Gastroesophageal sphincter (tissue), 4 donors: ENCODE data around the gene LY6G5C. TPM values are rescaled to one million over a fixed set of nuclear protein-coding genes. Genes with fewer than 3 reads are reported as not detected.

ENCODE experiments used
- ATAC-seq: fragments of 150-250 bp; one replicate; pipeline ENCODE4 v1.9.1; 2016; ENCODE audit warnings: mild to moderate bottlenecking, moderate library complexity
- H3K27ac ChIP-seq, 4 donors: fragments of 200-600 bp; sonication (generic) in 3 of 4; 1 replicate in 3 of 4; 2 replicates in 1 of 4; pipeline ENCODE4 v1.5.1; 2016 to 2019
- H3K27me3 ChIP-seq: fragments of 200-600 bp; sonication (generic); one replicate; pipeline ENCODE4 v1.5.1; 2019
- H3K36me3 ChIP-seq, 2 donors: fragments of 200-600 bp; sonication (generic); one replicate each; pipeline ENCODE4 v1.5.1; 2019; ENCODE audit warnings: control low read depth in 1 of 2
- H3K4me1 ChIP-seq, 3 donors: fragments of 200-600 bp; sonication (generic); 1 replicate in 2 of 3; 2 replicates in 1 of 3; pipeline ENCODE4 v1.5.1; 2016 to 2019; ENCODE audit warnings: control low read depth in 2 of 3
- H3K4me3 ChIP-seq, 2 donors: fragments of 200-600 bp; sonication (generic); one replicate each; pipeline ENCODE4 v1.5.1; 2019; ENCODE audit warnings: mild to moderate bottlenecking in 1 of 2, moderate library complexity in 1 of 2
- H3K9me3 ChIP-seq, 3 donors: fragments of 200-600 bp; sonication (generic); one replicate each; pipeline ENCODE4 v1.5.1; 2017 to 2019; ENCODE audit warnings: control low read depth in 2 of 3
- EP300 ChIP-seq: sonication (generic); formaldehyde crosslinking; IDR thresholded peaks from one replicate; pipeline ENCODE4 v1.6.1; 2017; ENCODE audit warnings: antibody characterized with exemption, mild to moderate bottlenecking
- POLR2A ChIP-seq, 2 donors: fragments of 450-650 bp; IDR thresholded peaks; one replicate each; pipeline ENCODE4 v1.6.1; 2017; ENCODE audit warnings: antibody characterized with exemption in 2 of 2, mild to moderate bottlenecking in 2 of 2, moderate library complexity in 1 of 2
- POLR2AphosphoS5 ChIP-seq: sonication (generic); formaldehyde crosslinking; IDR thresholded peaks from one replicate; pipeline ENCODE4 v1.6.1; 2017; ENCODE audit warnings: antibody characterized with exemption
- WGBS, 2 donors: methylation state at CpG; one replicate each; pipeline ENCODE4 v1.1.5; 2018; ENCODE audit warnings: low coverage in 1 of 2; 5-methylcytosine and 5-hydroxymethylcytosine counted together
- total RNA-seq, 4 donors: library from RNA; depleted of rRNA; stranded (reverse); fragments of >200 nt; gene quantifications; one replicate each; pipeline ENCODE4 v1.1.0, GENCODE V29; 2016
- TF ChIP-seq, protein P1 (sequence below), 4 experiments: fragments of 200-600 bp in 2 of 4; fragments of 450-650 bp in 2 of 4; sonication (generic) in 1 of 4; IDR thresholded peaks; one replicate each; pipeline ENCODE4 v1.5.1; 2017 to 2019; ENCODE audit warnings: antibody characterized with exemption in 4 of 4, mild to moderate bottlenecking in 2 of 4, moderate library complexity in 2 of 4

Gene LY6G5C
- total RNA-seq, 4 donors from 2014 or later = 0.94 to 1.9 TPM; not detected in 2

DNA sequence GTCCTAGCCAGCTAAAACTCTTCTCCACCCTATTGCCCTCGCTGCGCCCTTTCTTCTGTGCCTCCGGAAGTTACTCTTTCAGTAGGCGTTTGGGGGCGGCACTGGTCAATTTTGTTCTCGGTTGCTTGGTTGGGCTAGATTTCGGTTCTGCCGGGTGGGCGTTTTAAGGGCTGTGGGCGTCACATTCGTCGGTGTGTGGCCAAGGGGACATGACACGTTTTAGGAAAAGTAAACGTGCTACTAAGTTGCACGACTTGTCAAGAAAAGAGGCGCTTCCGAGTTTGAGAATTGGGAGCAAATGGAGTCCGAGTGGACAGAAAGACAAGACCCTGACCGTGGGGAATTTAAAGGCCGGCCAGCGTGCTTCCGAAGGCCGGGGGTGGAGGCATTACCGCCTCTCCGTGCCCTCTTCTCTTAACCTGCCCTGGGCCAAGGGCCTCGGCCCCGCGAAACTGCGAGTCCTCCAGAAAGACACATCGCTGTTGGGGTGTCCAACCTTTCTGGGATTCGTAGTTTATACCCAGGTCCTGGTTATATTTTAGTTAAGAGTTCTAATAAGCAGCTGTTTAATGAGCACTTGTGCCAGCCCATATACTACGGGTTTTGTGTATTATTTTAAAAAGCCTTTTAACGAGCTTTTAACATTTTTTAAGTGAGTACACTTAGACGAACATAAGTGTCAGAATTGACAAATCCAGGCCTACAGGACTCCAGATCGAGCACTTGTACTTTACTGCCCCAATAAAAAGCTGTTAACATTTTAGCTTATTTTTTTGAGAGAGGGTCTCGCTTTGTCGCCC, 27.7 kb downstream of the LY6G5C start:
- Histone ChIP-seq H3K36me3 (peaks cover 0 to 54% of the 10 kb centered on the region in 2 donors), H3K4me3 (peak overlapping the region; percentile 52 to 83), H3K4me1 (peaks cover 0 to 71% (median 18%) of the 10 kb centered on the region in 3 donors), H3K27ac (peak overlapping the region; percentile 84 to 99 (median 97)), H3K9me3 (no peaks in the 10 kb centered on the region), H3K27me3 (no peaks in the 10 kb centered on the region)
- 11 to 12% methylated on average over 25 to 27 of the region's 37 CpGs for WGBS, 2 donors
- TF ChIP-seq POLR2AphosphoS5 = no peak
- TF ChIP-seq, protein P1, sequence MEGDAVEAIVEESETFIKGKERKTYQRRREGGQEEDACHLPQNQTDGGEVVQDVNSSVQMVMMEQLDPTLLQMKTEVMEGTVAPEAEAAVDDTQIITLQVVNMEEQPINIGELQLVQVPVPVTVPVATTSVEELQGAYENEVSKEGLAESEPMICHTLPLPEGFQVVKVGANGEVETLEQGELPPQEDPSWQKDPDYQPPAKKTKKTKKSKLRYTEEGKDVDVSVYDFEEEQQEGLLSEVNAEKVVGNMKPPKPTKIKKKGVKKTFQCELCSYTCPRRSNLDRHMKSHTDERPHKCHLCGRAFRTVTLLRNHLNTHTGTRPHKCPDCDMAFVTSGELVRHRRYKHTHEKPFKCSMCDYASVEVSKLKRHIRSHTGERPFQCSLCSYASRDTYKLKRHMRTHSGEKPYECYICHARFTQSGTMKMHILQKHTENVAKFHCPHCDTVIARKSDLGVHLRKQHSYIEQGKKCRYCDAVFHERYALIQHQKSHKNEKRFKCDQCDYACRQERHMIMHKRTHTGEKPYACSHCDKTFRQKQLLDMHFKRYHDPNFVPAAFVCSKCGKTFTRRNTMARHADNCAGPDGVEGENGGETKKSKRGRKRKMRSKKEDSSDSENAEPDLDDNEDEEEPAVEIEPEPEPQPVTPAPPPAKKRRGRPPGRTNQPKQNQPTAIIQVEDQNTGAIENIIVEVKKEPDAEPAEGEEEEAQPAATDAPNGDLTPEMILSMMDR (IDR thresholded peaks at IDR 0.05) = peak in 1 of 4 experiments; percentile 25
- no peak for TF ChIP-seq EP300
- no peak for TF ChIP-seq POLR2A (IDR thresholded peaks at IDR 0.05)
- peak; percentile 80 for ATAC-seq

DNA sequence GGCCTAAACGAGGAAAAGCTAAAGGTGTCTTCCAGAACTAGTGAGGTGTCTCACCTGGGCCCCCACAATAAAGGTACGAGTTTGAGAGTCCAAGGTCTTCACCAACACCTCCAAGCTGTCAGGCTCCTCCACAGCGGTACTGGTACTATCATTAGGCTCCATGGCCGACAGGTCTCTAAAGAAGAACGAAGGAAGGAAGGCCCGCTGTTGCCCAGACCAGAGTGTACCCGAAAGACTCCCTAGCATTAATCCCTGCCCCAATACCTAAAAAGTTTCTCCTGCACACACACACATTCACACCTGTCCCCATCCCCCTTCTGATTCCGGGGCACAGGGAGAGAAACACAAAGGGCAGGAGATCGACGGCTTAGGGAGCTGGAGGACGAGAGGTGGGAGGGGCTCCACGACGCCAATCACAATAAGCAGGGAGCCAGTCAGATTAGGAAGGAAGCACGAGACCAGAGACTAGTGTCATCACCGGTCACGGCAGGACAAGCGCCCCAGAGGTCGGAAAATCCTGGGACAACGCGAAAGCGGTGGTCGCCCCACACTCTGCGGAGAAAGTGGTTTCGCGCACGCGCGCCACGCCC, 29.2 kb downstream of the LY6G5C start:
- Histone ChIP-seq H3K27ac (peak overlapping the region; percentile 84 to 99 (median 97)), H3K27me3 (no peaks in the 10 kb centered on the region), H3K4me3 (peak overlapping the region; percentile 52 to 83), H3K4me1 (peaks cover 0 to 57% (median 16%) of the 10 kb centered on the region in 3 donors), H3K36me3 (peaks cover 0 to 54% of the 10 kb centered on the region in 2 donors), H3K9me3 (no peaks in the 10 kb centered on the region)
- TF ChIP-seq POLR2A (IDR thresholded peaks at IDR 0.05) = no peak
- TF ChIP-seq POLR2AphosphoS5 = peak; percentile 26
- WGBS, 2 donors = 2 to 5% methylated on average over 14 to 16 of the region's 29 CpGs
- peak; percentile 75 for ATAC-seq

DNA sequence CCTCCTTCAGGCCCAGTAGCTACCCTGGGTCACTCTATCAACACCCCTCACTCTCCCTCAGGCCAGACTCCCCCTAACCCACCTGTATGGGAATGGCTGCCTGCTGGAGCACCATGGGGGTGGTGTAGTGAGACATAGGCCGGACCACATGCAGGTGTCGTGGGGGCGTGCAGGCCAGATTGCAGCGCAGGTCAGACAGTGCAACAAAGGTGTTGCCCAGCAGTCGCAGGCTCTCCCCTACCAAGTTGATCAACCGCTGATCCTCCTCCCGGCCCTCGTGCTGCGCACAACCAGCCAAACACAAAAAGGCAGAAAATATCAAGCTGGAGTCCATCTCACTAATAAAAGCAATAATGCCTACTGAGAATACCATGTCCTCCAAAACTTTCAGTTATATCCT, 35.5 kb downstream of the LY6G5C start:
- Histone ChIP-seq H3K4me1 (peaks cover 0 to 15% (median 0%) of the 10 kb centered on the region in 3 donors), H3K9me3 (no peaks in the 10 kb centered on the region), H3K27ac (no peak overlapping the region), H3K36me3 (peaks cover 0 to 99% of the 10 kb centered on the region in 2 donors), H3K27me3 (no peaks in the 10 kb centered on the region), H3K4me3 (no peak overlapping the region)
- TF ChIP-seq, protein P1 (IDR thresholded peaks at IDR 0.05) = no peak
- TF ChIP-seq EP300 = no peak
- no peak for TF ChIP-seq POLR2A (IDR thresholded peaks at IDR 0.05)
- TF ChIP-seq POLR2AphosphoS5 = no peak
- ATAC-seq = no peak
- 90 to 93% methylated on average over 2 to 5 of the region's 9 CpGs for WGBS, 2 donors

DNA sequence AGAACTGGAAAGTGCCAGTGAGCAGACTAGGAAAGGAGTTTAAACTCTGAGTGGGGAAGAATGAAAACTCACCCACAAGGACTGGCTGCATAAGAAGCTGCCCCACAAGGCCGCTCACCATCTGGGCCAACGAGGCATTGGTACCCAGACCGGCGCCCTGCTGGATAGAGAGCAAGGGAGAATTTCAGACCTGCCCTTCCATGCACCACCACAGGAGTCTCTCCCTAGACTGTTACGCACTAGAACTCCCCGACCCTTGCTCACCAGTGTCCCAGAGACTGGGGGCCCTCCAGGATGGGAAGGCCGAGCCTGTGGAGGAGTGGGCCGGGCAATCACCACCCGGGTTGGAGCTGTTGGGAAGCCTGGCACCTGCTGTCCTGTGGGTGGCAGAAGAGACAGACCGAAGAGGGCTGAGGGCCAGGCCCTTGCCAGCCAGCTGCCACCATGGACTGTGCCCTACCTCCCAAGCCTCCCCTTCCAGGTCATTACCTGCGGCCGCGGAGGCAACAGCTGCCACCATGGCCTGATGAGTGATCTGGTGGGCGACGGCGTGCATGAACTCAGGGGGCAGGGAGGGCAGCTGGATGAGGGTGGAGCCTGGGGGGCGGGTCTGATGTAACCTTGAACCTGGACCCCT, 36.9 kb downstream of the LY6G5C start:
- peaks cover 0 to 1% (median 0%) of the 10 kb centered on the region in 3 donors for H3K4me1 ChIP-seq
- no peaks in the 10 kb centered on the region for H3K9me3 ChIP-seq
- H3K36me3 ChIP-seq = peaks cover 0 to 100% of the 10 kb centered on the region in 2 donors
- no peaks in the 10 kb centered on the region for H3K27me3 ChIP-seq
- H3K27ac ChIP-seq = no peak overlapping the region
- WGBS, 2 donors = 40% methylated on average over 1 of the region's 17 CpGs; no CpG with 5 or more reads in 1 of the 2 donors
- TF ChIP-seq POLR2AphosphoS5 (no peak), EP300 (no peak), POLR2A (IDR thresholded peaks at IDR 0.05) (no peak)
- TF ChIP-seq, protein P1 (IDR thresholded peaks at IDR 0.05) = no peak
- H3K4me3 ChIP-seq = no peak overlapping the region
- ATAC-seq = no peak

DNA sequence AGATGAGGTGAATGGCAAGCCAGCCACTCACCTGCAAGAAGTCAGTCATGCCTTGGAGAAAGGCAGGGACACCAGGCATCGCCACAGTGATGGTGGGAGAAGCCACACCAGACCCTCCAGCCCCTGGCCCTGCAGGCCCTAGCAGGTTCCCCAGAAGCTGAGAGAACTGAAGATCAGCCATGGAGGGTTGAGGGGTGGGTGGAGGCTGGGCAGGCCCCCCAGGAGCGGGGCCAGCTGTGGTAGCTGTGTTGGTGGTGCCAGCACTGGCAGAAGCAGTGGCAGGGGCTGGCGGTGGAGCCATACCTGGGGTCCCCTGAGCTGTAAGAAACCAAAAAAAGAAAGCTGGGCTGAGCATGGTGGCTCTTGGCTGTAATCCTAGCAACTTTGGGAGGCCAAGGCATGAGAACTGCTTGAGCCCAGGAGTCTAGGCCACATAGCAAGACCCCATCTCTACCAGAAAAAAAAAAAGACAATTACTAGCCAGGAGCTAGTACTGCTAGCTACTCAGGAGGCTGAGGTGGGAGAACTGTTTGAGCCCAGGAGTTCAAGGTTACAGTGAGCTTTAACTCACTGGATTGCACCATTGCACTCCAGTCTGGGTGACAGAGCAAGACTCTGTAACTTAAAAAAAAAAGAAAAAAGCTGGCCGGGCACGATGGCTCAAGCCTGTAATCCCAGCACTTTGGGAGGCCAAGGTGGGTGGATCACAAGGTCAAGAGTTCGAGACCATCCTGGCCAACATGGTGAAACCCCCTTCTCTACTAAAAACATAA, 37.9 kb downstream of the LY6G5C start:
- Histone ChIP-seq H3K27ac (no peak overlapping the region), H3K36me3 (peaks cover 0 to 100% of the 10 kb centered on the region in 2 donors), H3K4me3 (no peak overlapping the region), H3K4me1 (no peaks in the 10 kb centered on the region), H3K9me3 (no peaks in the 10 kb centered on the region), H3K27me3 (no peaks in the 10 kb centered on the region)
- TF ChIP-seq, protein P1 (IDR thresholded peaks at IDR 0.05) = no peak
- TF ChIP-seq EP300 = no peak
- no peak for TF ChIP-seq POLR2AphosphoS5
- TF ChIP-seq POLR2A (IDR thresholded peaks at IDR 0.05) = no peak
- no peak for ATAC-seq
- 80 to 90% methylated on average over 1 to 2 of the region's 6 CpGs for whole genome bisulfite sequencing, 2 donors
